Measurements from ENCODE around the gene CNIH3.

The CNIH3 gene

GRCh38 chr1:224777180-224777579 lies 161.1 kb downstream of the CNIH3 start:
- DNase-seq (ENCODE audit: low read depth): no peak

GRCh38 chr1:224779536-224779935 lies 163.4 kb downstream of the CNIH3 start:
- no peak for DNase-seq (ENCODE audit: low read depth)

DNA sequence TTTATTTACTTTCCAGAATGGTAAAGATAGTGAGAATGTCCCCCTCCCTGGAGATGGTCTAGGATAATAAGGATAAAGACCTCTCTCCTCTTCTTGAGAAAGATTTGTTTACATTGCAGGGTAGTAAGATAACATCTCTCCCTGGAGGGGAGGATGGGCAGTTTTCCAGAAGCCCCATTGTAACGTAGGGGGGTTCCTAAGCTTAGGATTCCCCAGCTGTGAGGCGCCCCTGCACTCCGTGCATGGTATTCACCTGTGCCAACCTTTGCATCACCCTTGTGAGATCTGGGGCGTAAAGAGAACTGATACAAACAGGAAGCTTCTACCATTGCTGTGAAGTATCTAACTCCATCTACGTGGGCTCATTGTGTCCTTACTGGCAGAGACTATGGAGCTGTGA lies 164.6 kb downstream of the CNIH3 start:
- DNase-seq (ENCODE audit: low read depth): no peak

GRCh38 chr1:224781800-224782199 lies 165.7 kb downstream of the CNIH3 start:
- DNase-seq (ENCODE audit: low read depth): no peak

- no peak for DNase-seq (ENCODE audit: low read depth)
These were observed 166.3 kb downstream of the CNIH3 start for GRCh38 chr1:224782281-224783000.

GRCh38 chr1:224783006-224783651 lies 167.0 kb downstream of the CNIH3 start:
- DNase-seq (ENCODE audit: low read depth): no peak

- no peak for DNase-seq (ENCODE audit: low read depth)
These were observed 168.3 kb downstream of the CNIH3 start for GRCh38 chr1:224784265-224785039.

GRCh38 chr1:224785040-224785328 lies 168.9 kb downstream of the CNIH3 start:
- DNase-seq (ENCODE audit: low read depth): no peak

GRCh38 chr1:224785622-224786021 lies 169.5 kb downstream of the CNIH3 start:
- DNase-seq (ENCODE audit: low read depth): no peak

DNA sequence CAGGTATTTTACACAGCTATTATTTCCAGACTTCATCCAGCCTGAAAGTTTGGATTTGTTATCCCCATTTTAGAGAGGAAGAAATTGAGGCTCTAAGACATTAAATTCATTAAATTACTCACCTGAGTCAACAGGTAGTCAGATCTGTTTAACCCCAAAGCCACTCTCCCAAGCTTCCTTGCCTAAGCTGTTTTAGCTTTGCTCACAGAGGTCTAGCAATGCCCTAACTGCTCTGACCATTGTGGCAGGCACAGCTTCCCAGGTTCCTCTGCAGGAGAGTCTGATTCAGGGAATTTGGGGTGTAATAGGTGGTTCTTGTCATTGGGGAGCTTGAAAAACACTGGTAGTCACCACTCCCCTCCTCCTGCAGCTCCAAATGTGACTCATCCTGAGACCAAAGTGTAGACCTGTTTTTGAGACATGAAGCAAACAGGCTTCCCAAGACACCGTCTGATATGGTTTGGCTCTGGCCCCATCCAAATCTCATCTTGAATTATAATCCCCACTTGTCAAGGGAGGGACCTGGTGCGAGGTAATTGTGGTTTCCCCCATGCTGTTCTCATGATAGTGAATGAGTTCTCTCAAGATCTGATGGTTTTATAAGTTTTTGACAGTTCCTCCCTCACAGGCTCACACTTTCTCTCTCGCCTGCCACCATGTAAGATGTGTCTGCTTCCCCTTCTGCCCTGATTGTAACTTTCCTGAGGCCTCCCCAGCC lies 170.6 kb downstream of the CNIH3 start:
- no peak for DNase-seq (ENCODE audit: low read depth)

GRCh38 chr1:224789311-224789710 lies 173.2 kb downstream of the CNIH3 start:
- DNase-seq (ENCODE audit: low read depth): no peak
